Fibroblast of mammary gland (primary cell): Measurements from ENCODE around the gene PFKFB3.

Experiments used
- DNase-seq: peaks from one replicate; pipeline ENCODE4 v3.0.0-alpha.2; 2010; ENCODE audit warnings: low read depth
- H3K4me3 ChIP-seq: 2 replicates; pipeline ENCODE4 v1.5.1; 2011; ENCODE audit warnings: low read depth, mild to moderate bottlenecking, low read length, moderate library complexity; ENCODE audit not compliant: control insufficient read depth
- TF ChIP-seq, protein P1 (sequence below): conservative IDR thresholded peaks from 2 replicates; pipeline ENCODE4 v1.5.1; 2011; ENCODE audit warnings: low read depth, low read length, inconsistent platforms; ENCODE audit not compliant: control insufficient read depth, insufficient read depth

The PFKFB3 gene

GRCh38 chr10:6178581-6178980 is 24.2 kb upstream of the PFKFB3 start:
- no peak for DNase-seq
- TF ChIP-seq, protein P1, sequence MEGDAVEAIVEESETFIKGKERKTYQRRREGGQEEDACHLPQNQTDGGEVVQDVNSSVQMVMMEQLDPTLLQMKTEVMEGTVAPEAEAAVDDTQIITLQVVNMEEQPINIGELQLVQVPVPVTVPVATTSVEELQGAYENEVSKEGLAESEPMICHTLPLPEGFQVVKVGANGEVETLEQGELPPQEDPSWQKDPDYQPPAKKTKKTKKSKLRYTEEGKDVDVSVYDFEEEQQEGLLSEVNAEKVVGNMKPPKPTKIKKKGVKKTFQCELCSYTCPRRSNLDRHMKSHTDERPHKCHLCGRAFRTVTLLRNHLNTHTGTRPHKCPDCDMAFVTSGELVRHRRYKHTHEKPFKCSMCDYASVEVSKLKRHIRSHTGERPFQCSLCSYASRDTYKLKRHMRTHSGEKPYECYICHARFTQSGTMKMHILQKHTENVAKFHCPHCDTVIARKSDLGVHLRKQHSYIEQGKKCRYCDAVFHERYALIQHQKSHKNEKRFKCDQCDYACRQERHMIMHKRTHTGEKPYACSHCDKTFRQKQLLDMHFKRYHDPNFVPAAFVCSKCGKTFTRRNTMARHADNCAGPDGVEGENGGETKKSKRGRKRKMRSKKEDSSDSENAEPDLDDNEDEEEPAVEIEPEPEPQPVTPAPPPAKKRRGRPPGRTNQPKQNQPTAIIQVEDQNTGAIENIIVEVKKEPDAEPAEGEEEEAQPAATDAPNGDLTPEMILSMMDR = no peak

GRCh38 chr10:6179078-6179477 is 23.7 kb upstream of the PFKFB3 start:
- TF ChIP-seq, protein P1 = no peak
- no peak overlapping the region for H3K4me3 ChIP-seq
- DNase-seq = no peak

More at GRCh38 chr10:6178581-6178980, 24.2 kb upstream of the PFKFB3 start:
- H3K4me3 ChIP-seq = no peak overlapping the region

DNA sequence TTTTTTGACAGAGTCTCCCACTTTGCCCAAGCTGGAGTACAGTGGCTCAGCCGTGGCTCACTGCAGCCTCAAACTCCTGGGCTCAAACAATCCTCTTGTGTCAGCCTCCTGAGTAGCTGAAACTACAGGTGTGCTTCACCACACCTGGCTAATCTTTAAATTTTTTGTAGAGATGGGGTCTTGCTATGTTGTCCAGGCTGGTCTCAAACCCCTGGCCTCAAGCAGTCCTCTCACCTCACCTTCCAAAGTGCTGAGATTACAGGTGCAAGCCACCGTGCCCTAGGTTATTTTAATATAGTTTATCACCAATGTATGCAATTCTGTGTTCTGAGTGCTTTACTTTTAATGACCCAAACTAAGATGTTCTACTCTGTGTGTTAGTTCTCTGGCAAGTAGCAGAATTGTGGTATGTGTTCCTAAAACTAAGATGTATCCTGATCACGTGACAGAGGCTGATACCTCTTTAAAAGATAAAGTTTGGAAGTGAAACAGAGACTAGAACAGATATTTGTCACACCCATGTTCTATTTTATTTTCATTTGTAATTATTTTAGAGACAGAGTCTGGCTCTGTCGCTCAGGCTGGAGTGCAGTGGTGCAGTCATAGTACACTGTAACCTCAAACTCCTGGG is 22.1 kb upstream of the PFKFB3 start:
- TF ChIP-seq, protein P1 = no peak
- no peak overlapping the region for H3K4me3 ChIP-seq
- DNase-seq = no peak

GRCh38 chr10:6181249-6181648 is 21.5 kb upstream of the PFKFB3 start:
- TF ChIP-seq, protein P1 = no peak
- H3K4me3 ChIP-seq = no peak overlapping the region
- no peak for DNase-seq

DNA sequence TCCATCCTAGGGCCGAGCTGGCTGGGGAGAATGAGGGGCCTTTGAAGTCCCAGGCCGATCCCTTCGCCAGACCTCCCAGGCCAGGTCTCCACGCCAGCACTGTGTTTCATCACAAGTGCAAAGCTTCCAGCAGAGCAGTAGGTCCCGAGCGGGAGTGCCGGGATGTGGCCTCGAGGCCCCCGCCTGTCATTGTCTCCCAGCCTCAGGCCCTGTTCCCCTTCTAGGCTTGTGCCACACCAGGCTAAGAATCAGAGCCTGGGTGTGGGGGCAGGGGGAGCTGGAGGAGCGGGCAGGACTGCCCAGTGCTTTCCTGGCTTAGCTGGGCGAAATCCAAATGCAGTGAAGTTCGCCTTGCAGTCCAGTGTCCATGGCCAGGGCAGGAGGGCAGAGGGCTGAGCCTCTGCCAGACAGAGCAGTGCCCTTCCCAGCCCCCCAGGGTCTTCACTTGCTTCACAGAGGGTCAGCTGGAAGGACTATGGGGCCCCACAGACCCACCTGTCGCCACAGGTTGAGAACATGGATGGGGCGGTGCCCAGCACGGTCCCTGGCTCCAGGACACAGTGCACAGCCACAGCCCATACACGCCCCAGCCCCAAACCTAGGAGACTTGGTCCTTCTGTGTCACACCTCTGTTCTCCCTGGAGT is 20.2 kb upstream of the PFKFB3 start:
- TF ChIP-seq, protein P1 = no peak

DNA sequence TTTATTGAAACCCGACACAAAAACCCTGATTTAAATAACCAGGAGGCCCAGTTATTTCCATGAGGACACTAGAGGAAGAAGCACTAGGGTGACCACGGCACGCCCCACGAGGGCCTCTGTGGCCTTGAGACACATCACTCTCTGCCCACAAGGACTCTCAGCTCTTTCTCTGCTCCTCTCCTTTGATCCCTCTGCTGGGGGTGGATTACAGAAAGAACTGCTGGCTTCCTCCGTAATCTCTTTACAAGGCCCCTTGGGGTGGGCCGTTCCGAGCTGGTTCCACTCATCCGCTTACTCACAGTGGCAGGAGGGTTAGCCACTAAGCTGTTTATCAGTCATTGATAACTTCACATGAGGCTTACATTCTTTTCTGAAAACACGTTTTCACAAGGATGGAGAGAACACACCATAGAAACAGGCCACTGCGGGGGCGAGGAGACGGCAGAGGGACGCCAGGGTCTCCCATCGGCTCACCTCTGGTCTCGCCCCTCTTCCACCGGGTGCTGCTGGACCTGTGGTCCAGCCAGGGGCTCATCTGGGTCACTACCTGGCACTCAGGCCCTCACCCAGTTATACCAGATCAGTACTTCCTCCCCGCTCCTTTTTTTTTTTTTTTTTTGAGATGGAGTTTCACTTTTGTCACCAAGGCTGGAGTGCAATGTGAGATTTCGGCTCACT is 17.6 kb upstream of the PFKFB3 start:
- H3K4me3 ChIP-seq = no peak overlapping the region
- DNase-seq = no peak
- TF ChIP-seq, protein P1 = no peak

More for the DNA sequence above, 20.2 kb upstream of the PFKFB3 start:
- H3K4me3 ChIP-seq = no peak overlapping the region
- DNase-seq = no peak
